HG02588 (cell line): ENCODE results near the gene COX15.
A peak's percentile ranks its signal among the peaks of the same experiment; 100 is the strongest.
"Not testable (repeated sequence)": the region's sequence is repeated elsewhere in the genome, so short reads cannot be mapped to it uniquely, and the experiment has no call there.

ENCODE experiments used
- ATAC-seq: cut with Tn5 transposase; IDR thresholded peaks from one replicate; pipeline ENCODE4 v1.9.1; 2021; ENCODE audit warnings: mild to moderate bottlenecking, moderate library complexity; ENCODE audit not compliant: unreplicated experiment

The COX15 gene

DNA sequence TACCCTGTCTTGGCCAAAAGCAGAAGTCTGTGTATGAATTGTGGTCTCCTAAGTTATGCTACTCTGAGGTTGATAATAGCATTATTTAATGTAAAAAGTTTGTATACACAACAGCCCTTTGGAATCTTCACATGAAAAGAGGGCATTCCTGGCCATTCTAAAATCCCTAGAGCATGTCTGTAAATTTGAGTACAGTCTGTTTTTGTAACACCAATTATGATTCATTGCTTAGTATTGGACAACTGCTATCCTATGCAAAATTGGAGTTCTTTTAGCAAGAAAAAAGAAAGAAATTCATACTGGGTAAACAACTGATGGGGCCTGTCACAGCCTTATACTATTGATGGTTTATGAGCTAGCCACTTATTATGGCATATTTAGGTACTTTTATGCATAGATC lies 10.3 kb upstream of the COX15 start:
- no peak for ATAC-seq

DNA sequence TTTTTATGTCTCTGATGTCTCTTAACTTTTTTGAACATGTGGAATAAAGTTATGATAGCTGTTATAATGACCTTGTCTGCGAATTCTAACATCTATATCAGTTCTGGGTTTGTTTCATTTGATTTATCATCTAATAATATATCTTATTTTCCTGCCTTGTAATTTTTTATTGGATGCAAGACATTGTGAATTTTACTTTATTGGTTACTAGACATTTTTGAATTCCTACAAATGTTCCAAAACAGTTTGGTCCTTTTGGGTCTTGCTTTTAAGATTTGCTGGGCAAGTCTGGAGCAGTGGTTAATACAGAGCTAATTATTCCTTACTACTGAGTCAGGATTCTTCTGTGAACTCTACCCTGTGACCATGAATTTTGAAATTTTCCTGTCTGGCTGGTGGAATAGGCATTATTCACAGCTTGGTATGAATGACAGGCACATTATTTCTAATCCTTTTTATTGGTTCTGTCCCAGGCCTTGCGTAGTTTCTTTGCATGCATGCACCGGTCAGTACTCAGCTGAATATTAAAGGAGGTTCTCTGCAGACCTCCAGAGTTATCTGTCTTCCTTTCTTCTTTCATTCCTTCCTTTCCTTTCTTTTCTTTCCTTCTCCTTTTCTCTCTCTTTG lies 9.1 kb upstream of the COX15 start:
- no peak for ATAC-seq

DNA sequence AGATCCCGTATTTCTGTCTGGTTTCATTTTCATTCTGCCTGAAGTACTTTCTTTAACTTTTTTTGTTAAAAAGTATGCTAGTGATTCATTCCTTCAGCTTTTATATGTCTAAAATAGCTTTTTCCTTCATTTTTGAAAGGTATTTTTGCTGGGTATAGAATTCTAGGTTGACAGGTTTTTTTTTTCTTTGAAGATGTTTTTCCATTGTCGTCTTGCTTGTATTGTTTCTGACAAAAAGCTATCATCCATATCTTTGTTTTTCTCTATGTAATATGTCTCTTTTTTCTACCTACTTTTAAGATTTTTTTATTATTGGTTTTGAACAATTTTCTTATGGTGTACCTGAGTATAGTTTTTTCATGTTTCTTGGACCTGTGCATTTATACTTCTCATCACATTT lies 8.3 kb upstream of the COX15 start:
- no peak for ATAC-seq

DNA sequence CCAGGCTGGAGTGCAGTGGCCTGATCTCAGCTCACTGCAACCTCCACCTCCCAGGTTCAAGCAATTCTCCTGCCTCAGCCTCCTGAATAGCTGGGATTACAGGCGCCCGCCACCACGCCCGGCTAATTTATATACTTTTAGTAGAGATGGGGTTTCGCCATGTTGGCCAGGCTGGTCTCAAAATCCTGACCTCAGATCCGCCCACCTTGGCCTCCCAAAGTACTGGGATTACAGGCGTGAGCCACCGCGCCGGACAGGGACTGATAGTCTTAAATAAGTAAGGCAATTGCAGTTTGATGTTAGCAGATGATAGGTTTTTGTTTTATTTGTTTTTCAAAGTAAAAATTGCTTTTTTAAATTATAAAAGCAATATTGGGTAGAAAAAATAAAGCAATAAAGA lies 2.2 kb upstream of the COX15 start:
- ATAC-seq: not testable (repeated sequence)

DNA sequence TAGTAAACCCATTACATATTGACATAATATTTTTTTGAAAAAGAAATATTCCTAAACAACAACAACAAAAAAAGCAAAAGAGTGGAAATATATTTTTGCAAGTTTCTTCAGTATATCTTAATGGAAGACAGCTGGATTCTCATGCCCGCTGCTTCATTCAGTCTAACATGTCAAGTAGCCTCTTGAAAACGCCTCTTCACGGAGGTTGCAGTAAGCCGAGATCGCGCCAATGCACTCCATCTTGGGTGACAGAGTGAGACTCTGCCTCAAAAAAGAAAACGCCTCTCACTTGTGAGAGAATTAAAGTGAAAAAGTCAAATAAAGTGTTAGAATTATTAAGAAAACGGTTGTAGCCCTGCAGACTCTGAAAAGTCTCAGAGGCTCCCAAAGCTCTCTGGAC lies 1.4 kb upstream of the COX15 start:
- ATAC-seq: no peak

DNA sequence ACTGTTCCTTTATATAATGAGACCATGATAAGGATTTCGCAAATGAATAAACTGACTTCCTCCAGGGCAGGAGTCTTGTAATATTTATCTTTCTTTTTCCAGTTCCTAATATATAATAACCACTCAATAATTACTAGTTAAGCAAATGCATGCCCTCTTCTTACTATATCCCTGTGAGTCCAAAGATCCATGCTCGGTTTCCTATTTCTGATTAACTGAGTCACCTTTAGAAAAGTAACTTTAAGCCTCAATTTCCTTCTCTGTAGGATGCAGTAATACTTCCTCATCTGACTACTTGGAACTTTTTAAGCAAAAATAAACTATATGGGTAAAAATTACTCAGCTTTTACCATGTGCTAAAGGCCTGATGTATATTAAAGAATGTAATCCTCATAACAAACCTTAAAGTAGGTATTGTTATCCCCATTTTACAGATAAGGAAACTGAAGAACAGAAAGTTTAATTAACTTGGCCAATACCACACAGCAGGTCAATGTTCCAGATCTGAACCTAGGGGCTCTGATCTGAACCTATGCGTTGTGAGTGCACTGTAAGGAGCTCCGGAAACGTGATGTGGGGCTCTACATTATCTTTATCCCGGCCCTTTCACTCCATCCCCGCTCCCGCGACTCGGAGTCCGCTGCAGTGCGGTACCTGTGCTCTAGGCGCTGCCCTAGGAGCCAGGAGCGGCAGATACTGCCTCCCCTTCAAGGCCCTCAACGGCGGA lies 458 bp downstream of the COX15 start:
- ATAC-seq: no peak

DNA sequence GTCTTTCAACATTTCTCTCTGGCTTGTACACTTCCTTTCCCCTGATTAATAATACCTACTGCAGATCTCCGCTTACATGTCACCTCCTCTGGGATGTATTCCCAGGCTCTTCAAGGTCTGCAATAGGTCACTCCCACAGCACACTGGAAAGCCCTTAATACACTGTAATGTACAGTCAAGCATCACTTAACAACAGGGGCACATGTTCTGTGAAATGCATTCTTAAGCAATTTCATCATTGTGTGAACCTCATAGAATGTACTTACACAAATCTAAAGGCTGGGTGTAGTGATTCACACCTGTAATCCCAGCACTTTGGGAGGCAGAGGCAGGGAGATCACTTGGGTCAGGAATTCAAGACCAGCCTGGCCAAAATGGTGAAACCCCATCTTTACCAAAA lies 1.9 kb downstream of the COX15 start:
- no peak for ATAC-seq

DNA sequence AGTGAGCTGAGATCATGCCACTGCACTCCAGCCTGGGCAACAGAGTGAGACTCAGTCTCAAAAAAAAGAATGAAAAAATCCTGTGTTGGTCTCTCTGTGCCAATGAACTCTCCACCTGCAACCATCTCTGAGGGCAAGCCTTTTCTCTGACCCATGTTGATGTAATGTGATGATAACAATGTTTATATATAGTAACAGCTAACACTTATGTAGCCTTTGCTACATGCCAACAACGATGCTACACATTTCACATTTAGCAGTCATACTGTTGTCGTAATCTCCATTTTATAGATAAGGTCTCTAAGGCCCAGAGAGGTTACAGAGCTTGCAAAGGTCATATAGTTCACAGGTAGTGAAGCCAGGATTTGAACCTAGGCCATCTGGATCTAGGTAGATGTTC lies 11.5 kb downstream of the COX15 start:
- ATAC-seq: no peak

DNA sequence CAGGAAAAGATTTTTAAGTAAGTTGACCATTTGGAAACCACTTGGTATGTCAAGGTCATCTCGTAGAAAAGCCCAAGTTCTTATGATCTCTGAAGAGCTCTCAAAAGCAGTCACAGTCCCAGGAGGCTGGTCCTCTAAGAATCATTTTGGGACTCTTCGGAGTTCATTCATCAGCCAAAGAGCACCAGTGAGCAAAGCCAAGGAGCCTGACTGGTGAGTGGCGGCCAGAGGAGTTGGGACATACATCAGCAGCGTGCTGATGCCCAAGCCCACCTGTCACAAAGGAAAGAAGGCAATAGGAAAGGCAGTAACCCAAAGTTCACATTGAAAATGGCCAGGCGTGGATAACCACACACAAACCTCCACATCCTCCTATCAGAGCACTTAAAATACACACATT lies 17.5 kb downstream of the COX15 start:
- ATAC-seq: no peak

DNA sequence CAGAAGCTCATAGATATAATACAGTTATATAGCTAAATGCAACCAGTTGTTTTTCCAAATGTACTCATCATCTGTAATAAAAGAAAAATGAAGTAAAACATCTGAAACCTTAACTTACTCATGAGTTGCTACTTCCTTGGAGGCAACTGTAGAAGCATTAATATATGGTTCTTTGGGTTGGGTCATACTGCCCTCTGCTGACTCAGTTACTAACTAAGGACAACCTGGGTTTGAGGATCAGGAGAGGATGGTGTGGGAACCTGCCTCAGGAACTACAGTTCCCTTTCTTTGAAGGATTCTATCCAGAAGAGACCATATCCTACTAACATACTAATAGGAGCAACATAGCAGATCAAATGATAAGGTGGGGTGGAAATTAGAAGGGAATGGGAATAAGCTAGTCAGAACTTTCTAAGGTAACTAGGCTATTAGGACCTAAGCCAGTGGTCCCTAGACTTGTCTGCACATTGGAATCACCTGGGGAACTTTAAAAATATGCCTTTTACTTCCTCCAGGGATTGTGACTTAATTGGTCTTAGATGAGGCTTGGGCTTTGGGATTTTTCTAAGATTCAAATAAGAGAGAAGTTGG lies 20.7 kb downstream of the COX15 start:
- no peak for ATAC-seq

DNA sequence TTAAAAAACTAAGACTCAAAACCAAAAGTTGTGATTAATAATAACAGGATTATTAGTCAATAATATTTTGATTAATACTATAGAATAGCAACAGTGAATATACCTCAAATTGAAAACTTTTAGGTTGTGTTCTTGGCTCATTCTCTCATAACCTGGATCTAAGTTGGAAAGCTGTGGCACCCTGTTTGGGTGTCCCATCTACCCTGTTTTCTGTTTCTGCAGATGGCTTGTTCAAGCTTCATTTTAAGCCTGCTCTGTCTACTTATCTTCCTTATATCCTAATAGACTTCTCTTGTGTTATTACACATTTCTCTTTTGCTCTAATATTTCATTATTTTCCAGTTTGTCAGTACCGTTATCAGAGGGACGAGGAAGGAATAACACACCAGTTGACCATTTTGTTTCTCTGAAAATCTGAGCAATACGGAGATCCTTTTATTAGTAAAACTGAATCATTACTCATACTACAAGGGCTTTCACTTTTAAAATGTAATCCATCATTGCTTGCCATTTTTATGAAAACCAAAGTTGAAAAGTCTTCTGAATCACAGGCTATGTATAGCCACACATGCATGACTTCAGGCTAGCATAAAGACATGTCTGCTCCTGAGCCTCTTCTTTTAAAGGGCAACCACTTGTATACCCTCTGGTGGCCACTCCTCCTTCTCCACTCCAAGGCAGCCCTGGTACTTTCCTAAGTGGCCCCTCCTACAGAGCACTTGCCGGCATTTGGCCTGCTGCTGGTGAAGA lies 22.3 kb downstream of the COX15 start:
- ATAC-seq: peak; percentile 79

DNA sequence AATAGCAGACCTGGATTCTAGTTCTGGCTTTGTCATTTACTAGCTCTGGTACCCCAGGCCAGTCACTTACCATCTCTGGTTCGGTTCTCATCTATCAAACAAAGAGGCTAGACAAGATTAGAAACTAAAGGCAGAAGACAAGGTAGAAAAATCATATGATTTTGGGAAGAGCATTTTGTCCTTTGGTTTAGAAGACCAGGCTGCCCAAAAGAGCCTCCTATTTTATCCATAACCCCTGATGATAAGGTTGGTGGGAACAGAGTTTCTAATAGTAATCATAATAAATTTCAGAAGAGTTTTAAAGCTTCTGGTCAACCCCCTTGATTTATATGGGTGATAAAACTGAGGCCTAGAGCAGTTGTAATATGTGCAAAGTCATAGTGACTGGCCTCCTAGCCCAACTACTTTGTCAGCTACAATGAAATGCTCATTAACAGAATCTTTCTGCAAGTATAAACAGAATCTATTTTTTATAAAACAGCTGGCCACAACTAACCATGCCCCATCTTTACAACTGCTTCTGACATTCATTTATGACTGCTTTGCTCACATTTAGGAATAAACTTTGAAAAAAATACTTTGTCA lies 23.4 kb downstream of the COX15 start:
- ATAC-seq: no peak

DNA sequence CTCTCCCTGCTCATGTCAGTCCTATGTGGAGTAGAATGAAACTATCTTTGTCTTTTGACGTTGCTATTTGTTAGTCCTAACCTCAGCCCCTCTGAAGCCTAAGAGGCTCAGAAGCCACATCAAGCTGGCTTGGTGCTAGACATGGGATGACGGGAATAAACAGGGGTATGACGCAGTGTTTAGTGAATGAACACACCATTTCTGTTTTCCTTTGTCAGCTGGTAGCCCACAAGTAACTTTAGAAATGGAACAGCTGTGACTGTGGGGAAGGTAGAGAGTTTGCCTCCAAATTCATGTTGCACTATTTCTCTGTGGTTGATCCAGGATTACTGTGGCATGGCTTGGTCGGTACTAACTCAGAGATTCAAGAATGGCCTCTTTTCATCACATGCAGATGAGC lies 31.3 kb downstream of the COX15 start:
- no peak for ATAC-seq

DNA sequence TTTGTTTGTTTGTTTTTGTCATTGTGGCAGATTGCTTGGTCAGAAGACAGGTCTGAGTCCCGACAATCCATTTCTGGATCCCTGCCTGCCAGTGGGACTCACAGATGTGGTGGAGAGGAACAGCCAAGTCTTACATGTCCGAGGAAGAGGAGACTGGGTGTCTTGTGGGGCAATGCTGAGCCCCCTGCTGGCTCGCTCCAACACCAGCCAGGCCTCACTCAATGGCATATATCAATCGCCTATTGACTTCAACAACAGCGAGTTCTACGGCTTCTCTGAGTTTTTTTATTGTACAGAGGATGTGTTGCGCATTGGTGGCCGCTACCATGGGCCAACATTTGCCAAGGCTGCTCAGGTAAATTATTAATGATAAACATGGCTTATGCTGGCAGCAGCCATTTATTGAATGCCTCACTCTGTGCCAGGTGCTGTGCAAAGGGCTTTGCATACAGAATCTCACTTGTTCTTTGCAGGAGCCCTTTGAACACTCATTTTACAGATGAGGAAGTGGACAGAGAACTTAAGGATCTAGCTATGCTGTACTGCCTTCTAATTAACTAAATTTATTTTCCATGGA lies 33.3 kb downstream of the COX15 start:
- no peak for ATAC-seq

DNA sequence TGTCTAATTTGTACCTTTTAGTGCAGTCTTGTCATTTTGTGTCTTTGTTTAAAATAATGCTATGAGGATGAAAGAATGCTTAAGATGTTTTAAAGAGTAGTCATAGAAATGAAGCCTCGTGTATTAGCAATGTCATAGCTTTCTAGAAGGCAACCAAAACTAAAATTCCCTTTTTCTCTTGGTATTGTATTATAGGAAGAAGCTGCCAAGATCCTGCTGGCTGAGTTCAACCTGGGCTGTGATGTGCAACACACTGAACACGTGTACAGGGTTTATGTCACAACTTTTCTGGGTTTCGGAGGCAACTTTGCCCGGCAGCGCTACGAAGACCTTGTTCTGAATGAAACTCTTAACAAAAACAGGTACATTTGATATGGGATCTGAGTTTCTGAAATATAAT lies 36.2 kb downstream of the COX15 start:
- no peak for ATAC-seq

DNA sequence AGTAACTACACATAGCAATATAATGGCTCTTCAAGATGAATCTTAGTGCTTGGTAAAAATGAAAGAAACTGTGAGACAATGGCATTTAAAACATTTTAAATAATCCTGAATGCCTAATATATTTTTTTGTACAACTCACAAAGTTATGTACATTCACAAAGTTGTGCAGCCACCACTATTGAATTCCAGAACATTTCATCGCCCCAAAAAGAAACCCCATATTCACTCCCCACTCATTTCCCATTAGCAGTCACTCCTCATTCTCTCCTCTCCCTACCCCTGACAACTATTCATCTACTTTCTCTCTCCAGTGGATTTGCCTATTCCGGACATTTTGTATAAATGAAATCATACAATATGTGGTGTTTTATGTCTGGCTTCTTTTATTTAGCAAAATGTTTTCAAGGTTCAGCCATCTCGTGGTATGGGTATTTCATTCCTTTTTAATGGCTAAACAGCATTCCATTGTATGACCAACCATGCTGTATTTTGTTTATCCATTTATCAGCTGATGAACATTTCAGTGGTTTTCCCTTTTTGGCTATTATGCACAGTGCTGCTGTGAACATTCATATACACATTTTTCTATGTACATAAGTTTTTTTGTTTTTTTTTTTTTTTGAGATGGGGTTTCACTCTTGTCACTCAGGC lies 37.9 kb downstream of the COX15 start:
- no peak for ATAC-seq

DNA sequence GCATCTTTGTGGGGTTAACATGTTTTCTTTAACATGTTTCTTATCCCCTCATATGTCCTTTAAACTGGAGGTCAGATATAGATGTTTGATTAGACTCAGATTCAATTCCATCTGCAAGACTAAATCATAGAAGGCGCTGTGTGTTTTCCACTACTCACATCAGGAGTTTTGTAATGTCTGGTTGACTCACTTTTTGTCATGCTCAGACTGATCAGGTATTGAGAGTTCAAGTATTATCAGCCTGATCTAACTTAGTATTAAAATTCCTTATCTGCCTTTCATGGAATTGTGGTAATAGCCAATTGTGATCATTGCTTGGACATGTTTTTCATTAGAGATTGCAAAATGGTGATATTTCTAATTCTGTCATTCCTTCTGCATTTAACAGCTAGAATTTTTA lies 42.5 kb downstream of the COX15 start:
- no peak for ATAC-seq

DNA sequence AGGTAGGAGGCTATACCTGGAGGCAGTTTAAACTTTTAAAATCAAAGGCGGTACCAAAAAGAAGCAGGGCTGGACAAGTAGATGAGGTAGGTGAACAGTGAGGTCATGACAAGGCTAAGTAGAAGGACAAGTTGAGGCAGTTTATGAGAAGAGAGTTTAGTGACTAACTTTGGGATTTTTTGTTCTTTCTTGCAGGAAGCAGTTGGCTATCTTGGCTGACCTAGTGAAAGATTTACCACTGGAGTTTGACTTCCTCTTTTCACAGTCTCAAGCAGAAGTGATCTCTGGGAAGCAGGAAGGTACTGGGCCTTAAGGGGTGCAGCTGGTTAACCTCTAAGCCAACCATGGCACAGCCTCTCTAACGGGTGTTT lies 46.3 kb downstream of the COX15 start:
- peak; percentile 89 for ATAC-seq

DNA sequence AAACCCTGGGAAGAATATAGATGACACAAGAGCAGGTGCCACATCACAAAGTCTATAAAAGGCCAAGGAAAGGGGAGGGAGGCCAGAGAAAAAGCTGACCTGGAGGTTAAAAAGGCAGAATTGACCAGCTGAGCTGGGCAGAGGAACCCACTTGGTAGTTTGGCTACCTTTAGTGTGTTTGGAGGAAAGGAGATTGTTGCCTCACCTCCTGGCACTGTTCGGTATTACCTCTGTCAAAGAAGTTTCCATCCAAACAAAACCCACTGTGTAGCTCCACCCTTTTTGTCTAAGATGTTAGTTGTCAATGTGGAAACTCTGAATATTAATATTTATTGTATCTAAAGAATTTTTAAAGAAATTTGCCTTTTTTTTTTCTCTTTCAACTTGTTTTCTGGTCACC lies 49.2 kb downstream of the COX15 start:
- no peak for ATAC-seq
